ENCODE data around the gene GTF2F2. TPM values are rescaled to one million over a fixed set of nuclear protein-coding genes. Genes with fewer than 3 reads are reported as not detected.

The GTF2F2 gene
- total RNA-seq, 1 donor from 2014 or later = 24.8 TPM

DNA sequence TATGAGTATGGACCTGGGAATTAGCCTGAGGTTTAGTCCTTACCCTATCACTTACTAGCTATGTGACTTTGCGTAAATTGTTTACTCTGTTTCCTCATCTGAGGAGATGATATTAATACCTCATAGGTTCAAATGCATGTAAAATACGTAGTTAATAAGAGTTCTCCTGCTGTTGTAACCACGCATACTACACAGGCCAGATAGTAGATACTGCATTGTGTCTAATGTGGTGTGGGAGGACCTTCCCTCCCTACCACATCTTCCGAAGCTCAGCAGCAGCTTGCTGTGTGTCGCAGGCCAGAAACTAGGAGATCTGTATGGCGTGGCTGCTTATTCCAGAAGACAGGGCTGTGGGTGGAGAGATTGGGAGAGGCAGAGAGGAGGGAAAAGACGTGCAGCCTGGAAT is 23.0 kb downstream of the GTF2F2 start:
- TF ChIP-seq, protein P1, sequence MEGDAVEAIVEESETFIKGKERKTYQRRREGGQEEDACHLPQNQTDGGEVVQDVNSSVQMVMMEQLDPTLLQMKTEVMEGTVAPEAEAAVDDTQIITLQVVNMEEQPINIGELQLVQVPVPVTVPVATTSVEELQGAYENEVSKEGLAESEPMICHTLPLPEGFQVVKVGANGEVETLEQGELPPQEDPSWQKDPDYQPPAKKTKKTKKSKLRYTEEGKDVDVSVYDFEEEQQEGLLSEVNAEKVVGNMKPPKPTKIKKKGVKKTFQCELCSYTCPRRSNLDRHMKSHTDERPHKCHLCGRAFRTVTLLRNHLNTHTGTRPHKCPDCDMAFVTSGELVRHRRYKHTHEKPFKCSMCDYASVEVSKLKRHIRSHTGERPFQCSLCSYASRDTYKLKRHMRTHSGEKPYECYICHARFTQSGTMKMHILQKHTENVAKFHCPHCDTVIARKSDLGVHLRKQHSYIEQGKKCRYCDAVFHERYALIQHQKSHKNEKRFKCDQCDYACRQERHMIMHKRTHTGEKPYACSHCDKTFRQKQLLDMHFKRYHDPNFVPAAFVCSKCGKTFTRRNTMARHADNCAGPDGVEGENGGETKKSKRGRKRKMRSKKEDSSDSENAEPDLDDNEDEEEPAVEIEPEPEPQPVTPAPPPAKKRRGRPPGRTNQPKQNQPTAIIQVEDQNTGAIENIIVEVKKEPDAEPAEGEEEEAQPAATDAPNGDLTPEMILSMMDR (IDR thresholded peaks at IDR 0.05; ENCODE audit: unreplicated experiment) = no peak
- no peaks in the 10 kb centered on the region for H3K9me3 Mint-ChIP-seq (ENCODE audit: low read depth)
- peak overlapping the region; percentile 54 for H3K27ac Mint-ChIP-seq
- no peak overlapping the region for H3K4me3 Mint-ChIP-seq (ENCODE audit: low read depth)
- peaks cover 1% of the 10 kb centered on the region for H3K36me3 Mint-ChIP-seq (ENCODE audit: insufficient read depth)
- H3K4me1 Mint-ChIP-seq (ENCODE audit: low read depth) = peaks cover 5% of the 10 kb centered on the region
- DNase-seq (ENCODE audit: low spot score, unreplicated experiment) = no peak
- no peaks in the 10 kb centered on the region for H3K27me3 Mint-ChIP-seq

DNA sequence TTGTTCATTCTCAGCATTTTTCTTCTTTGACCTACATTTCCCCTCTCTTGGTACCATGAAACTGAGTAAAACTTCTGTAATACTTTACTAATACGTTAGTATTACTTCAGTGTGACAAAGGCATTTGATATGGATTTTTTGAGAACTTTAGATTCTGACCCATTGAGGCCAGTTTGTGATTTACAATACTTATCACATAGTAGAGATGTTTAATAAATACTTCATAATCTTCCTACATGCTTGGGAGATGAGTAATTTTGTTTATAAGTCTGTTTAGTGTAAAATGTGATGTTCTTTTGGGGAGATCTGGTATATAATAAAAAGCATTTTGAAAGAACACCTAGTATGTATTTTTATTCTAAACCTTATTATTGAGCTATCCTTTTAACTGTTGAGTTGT is 29.7 kb downstream of the GTF2F2 start:
- no peak overlapping the region for H3K4me3 Mint-ChIP-seq (ENCODE audit: low read depth)
- no peaks in the 10 kb centered on the region for H3K4me1 Mint-ChIP-seq (ENCODE audit: low read depth)
- peaks cover 5% of the 10 kb centered on the region for H3K36me3 Mint-ChIP-seq (ENCODE audit: insufficient read depth)

DNA sequence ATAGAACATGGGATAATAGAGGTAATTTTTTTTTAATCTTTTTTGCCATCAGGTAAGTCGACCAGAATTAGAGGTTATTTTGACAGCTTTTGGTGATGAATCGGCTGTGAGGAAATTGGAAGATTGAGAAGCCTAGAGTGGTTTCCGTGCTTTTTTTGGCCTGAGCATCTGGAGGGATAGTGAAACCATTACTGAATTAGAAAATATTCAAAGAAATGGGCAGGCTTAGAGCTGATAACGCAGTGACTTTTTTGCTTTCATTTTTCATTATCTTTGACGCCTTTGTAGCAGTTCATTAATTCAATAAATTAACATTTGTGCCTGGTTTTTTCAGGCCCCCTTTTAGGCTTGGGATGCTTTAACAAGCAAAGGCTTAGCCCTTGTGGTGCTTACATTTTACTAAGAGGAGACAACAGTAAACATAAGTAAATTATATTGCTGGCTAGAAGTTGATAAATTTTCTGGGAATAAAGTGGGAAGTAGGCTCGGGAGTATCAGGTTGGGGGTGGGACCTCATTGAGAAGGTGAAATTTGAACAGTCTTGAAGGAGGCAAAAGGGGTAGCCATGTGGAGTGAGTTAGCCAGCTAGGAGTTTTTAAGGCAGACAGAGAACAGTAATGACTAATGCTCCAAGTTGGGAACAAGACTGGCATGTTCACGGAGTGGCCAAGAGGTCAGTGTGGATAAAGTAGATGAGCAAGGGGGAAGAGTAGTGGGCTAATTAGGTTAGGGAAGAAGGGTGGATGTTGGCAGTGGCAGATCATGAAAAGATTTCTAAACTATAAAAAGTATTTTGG is 36.5 kb downstream of the GTF2F2 start:
- no peak overlapping the region for H3K4me3 Mint-ChIP-seq (ENCODE audit: low read depth)
- no peaks in the 10 kb centered on the region for H3K9me3 Mint-ChIP-seq (ENCODE audit: low read depth)
- no peaks in the 10 kb centered on the region for H3K4me1 Mint-ChIP-seq (ENCODE audit: low read depth)
- peak overlapping the region; percentile 26 for H3K27ac Mint-ChIP-seq
- no peaks in the 10 kb centered on the region for H3K27me3 Mint-ChIP-seq
- peaks cover 13% of the 10 kb centered on the region for H3K36me3 Mint-ChIP-seq (ENCODE audit: insufficient read depth)
- TF ChIP-seq, protein P1 (IDR thresholded peaks at IDR 0.05; ENCODE audit: unreplicated experiment) = no peak
- no peak for DNase-seq (ENCODE audit: low spot score, unreplicated experiment)

More for the DNA sequence above, 29.7 kb downstream of the GTF2F2 start:
- TF ChIP-seq, protein P1 (IDR thresholded peaks at IDR 0.05; ENCODE audit: unreplicated experiment) = no peak
- Mint-ChIP-seq H3K9me3 (ENCODE audit: low read depth) (no peaks in the 10 kb centered on the region), H3K27ac (no peak overlapping the region), H3K27me3 (no peaks in the 10 kb centered on the region)
- DNase-seq (ENCODE audit: low spot score, unreplicated experiment) = no peak

DNA sequence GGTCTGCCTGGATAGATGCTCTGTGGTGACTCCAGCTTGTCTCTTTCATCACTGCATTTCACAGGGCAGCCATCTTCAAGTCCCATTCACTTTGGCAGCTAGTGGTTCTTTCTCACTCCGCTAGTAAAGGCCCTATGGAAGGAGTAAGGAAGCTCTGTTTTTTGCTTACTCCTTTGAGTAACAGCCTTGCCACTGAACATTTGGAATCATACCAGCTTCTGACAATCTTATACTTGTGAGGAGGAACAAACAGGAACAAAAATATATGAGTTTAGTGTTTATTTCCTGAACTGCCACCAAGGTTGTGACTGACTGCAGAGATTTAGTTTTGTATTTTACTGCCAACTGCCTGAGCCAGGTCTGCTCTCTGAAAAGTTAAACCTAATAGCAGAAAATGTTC is 41.9 kb downstream of the GTF2F2 start:
- H3K36me3 Mint-ChIP-seq (ENCODE audit: insufficient read depth) = peaks cover 9% of the 10 kb centered on the region
- no peaks in the 10 kb centered on the region for H3K4me1 Mint-ChIP-seq (ENCODE audit: low read depth)
- no peaks in the 10 kb centered on the region for H3K9me3 Mint-ChIP-seq (ENCODE audit: low read depth)
- H3K27ac Mint-ChIP-seq = no peak overlapping the region
- TF ChIP-seq, protein P1 (IDR thresholded peaks at IDR 0.05; ENCODE audit: unreplicated experiment) = no peak
- no peak overlapping the region for H3K4me3 Mint-ChIP-seq (ENCODE audit: low read depth)
- no peak for DNase-seq (ENCODE audit: low spot score, unreplicated experiment)
- no peaks in the 10 kb centered on the region for H3K27me3 Mint-ChIP-seq

DNA sequence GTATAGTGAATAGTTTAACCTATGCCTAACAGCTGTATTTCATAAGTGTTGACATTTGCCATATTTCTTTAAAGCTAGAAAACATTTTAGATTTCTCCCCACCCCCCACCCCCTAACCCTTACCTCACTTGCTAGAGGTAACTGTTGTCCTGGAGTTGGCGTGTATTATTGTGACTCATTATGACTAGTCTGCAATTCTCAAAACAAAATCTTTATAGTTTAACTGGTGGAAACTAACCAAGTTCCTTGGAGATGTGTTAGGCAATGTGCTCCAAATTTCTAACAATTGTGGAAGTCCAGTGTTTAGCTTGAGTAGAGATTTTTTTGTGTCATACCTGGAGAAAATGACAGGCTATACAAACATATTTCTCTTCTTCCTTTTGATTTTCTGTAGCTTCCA is 42.5 kb downstream of the GTF2F2 start:
- TF ChIP-seq, protein P1 (IDR thresholded peaks at IDR 0.05; ENCODE audit: unreplicated experiment) = no peak
- Mint-ChIP-seq H3K27ac (no peak overlapping the region), H3K9me3 (ENCODE audit: low read depth) (no peaks in the 10 kb centered on the region), H3K27me3 (no peaks in the 10 kb centered on the region), H3K36me3 (ENCODE audit: insufficient read depth) (peaks cover 10% of the 10 kb centered on the region), H3K4me3 (ENCODE audit: low read depth) (no peak overlapping the region), H3K4me1 (ENCODE audit: low read depth) (no peaks in the 10 kb centered on the region)
- DNase-seq (ENCODE audit: low spot score, unreplicated experiment) = no peak

Data from progenitor cell of endocrine pancreas (in vitro differentiated cells).